Right atrium auricular region (tissue), 2 donors: ENCODE data around the gene BSG. TPM values are rescaled to one million over a fixed set of nuclear protein-coding genes. Genes with fewer than 3 reads are reported as not detected.
A peak's percentile ranks its signal among the peaks of the same experiment; 100 is the strongest.

Experiments
- DNase-seq: peaks from one replicate; pipeline ENCODE4 v3.0.0-alpha.2; 2019; ENCODE audit warnings: low spot score
- H3K27ac ChIP-seq, 2 donors: fragments of 200-600 bp; sonication (generic); 1 replicate in 1 of 2; 2 replicates in 1 of 2; pipeline ENCODE4 v1.5.1; 2016 to 2019
- H3K27me3 ChIP-seq, 2 donors: fragments of 200-600 bp; sonication (generic); one replicate each; pipeline versions ENCODE4 v1.5.1 to v1.6.0; 2017 to 2019
- H3K36me3 ChIP-seq: fragments of 200-600 bp; sonication (generic); one replicate; pipeline ENCODE4 v1.5.1; 2016
- H3K4me1 ChIP-seq, 2 donors: fragments of 200-600 bp; sonication (generic); one replicate each; pipeline versions ENCODE4 v1.5.1 to v1.6.0; 2017 to 2019
- H3K4me3 ChIP-seq, 2 donors: fragments of 200-600 bp; sonication (generic); 1 replicate in 1 of 2; 2 replicates in 1 of 2; pipeline ENCODE4 v1.5.1; 2017 to 2019; ENCODE audit warnings: mild to moderate bottlenecking in 1 of 2, moderate library complexity in 1 of 2
- H3K9me3 ChIP-seq, 2 donors: fragments of 200-600 bp; sonication (generic); one replicate each; pipeline ENCODE4 v1.5.1; 2019
- total RNA-seq, 2 donors: library from RNA; depleted of rRNA; stranded (reverse); fragments of >200 nt; gene quantifications; one replicate each; pipeline ENCODE4 v1.1.0, GENCODE V29; 2016
- TF ChIP-seq, protein P1 (sequence below), 2 donors: fragments of 200-600 bp; sonication (generic); IDR thresholded peaks; one replicate each; pipeline ENCODE4 v1.5.1; 2019; ENCODE audit warnings: antibody characterized with exemption in 2 of 2

Gene BSG
- total RNA-seq, 2 donors from 2014 or later: 1,033 to 1,569 TPM

DNA sequence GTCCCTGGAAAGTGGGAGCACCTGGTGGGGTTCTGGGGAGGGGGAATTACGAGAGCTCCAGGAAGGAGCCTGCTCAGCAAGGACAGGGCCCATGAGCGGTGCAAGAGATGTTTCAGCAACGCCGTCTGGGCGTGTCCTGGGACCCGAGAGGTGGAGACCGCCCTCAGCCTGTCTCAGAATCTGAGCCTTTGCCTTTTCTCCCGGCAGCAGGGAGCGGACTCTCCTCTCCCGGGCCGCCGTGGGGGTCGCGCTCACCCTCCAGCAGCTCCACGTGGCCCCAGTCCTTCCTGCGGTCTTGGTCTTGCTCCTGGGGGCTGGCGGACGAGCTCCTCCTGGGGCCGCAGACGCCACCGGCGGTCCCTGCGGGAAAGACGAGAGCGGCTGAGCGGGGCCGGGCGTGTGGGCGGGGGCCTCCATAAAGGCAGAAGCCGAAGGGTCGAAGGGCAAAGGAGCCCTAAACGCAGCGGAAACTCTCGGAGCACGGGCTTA lies 60.2 kb downstream of the BSG start:
- H3K27ac ChIP-seq: peak overlapping the region; percentile 61 to 72

More for the DNA sequence above, 60.2 kb downstream of the BSG start:
- no peak for DNase-seq
- TF ChIP-seq, protein P1, sequence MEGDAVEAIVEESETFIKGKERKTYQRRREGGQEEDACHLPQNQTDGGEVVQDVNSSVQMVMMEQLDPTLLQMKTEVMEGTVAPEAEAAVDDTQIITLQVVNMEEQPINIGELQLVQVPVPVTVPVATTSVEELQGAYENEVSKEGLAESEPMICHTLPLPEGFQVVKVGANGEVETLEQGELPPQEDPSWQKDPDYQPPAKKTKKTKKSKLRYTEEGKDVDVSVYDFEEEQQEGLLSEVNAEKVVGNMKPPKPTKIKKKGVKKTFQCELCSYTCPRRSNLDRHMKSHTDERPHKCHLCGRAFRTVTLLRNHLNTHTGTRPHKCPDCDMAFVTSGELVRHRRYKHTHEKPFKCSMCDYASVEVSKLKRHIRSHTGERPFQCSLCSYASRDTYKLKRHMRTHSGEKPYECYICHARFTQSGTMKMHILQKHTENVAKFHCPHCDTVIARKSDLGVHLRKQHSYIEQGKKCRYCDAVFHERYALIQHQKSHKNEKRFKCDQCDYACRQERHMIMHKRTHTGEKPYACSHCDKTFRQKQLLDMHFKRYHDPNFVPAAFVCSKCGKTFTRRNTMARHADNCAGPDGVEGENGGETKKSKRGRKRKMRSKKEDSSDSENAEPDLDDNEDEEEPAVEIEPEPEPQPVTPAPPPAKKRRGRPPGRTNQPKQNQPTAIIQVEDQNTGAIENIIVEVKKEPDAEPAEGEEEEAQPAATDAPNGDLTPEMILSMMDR (IDR thresholded peaks at IDR 0.05): no peak
- Histone ChIP-seq H3K9me3 (no peaks in the 10 kb centered on the region), H3K4me3 (peak overlapping the region; percentile 92 to 96), H3K27me3 (no peaks in the 10 kb centered on the region), H3K4me1 (peaks cover 0 to 20% of the 10 kb centered on the region in 2 donors), H3K36me3 (peaks cover 10% of the 10 kb centered on the region)

Other genes starting within 250 kb of the BSG start
- 10 to 100 TPM; 15.2 to 22.4 TPM for gene MIER2, start 227.8 kb upstream of the BSG start, total RNA-seq
- under 1 TPM; 0.26 to 0.55 TPM for gene C2CD4C, start 163.4 kb upstream of the BSG start, total RNA-seq
- 10 to 100 TPM in 1 of 2 donors, 1 to 10 TPM in 1; 9.6 to 26.8 TPM for gene SHC2, start 111.6 kb upstream of the BSG start, total RNA-seq
- not detected for gene MADCAM1, start 76.1 kb upstream of the BSG start, total RNA-seq
- 10 to 100 TPM; 30.3 to 33.2 TPM for gene TPGS1, start 65.1 kb upstream of the BSG start, total RNA-seq
- 10 to 100 TPM; 55.8 to 75.0 TPM for gene CDC34, start 40.8 kb upstream of the BSG start, total RNA-seq
- gene GZMM, start 28.5 kb upstream of the BSG start, total RNA-seq: under 1 TPM in 1 of 2 donors, not detected in 1; 0.79 TPM
- 10 to 100 TPM in 1 of 2 donors, 1 to 10 TPM in 1; 1.4 to 11.1 TPM for gene HCN2, start 17.3 kb downstream of the BSG start, total RNA-seq
- gene POLRMT, start 60.9 kb downstream of the BSG start, total RNA-seq: 10 to 100 TPM; 24.5 to 30.4 TPM
- gene FGF22, start 67.3 kb downstream of the BSG start, total RNA-seq: under 1 TPM; 0.35 to 0.37 TPM
- gene RNF126, start 90.6 kb downstream of the BSG start, total RNA-seq: 10 to 100 TPM; 53.3 to 68.5 TPM
- gene FSTL3, start 103.8 kb downstream of the BSG start, total RNA-seq: 100 to 1,000 TPM in 1 of 2 donors, 10 to 100 TPM in 1; 64.4 to 437 TPM
- not detected for gene PRSS57, start 122.9 kb downstream of the BSG start, total RNA-seq
- gene PALM, start 136.3 kb downstream of the BSG start, total RNA-seq: 10 to 100 TPM; 28.7 to 64.9 TPM
- gene MISP, start 178.5 kb downstream of the BSG start, total RNA-seq: 1 to 10 TPM in 1 of 2 donors, under 1 TPM in 1; 0.96 to 1.5 TPM
- 10 to 100 TPM; 49.4 to 73.9 TPM for gene PTBP1, start 224.9 kb downstream of the BSG start, total RNA-seq
- not detected for gene PLPPR3, start 249.4 kb downstream of the BSG start, total RNA-seq